GM18858 (cell line): Measurements from ENCODE around the gene NTMT2.
"Not testable (repeated sequence)": the region's sequence is repeated elsewhere in the genome, so short reads cannot be mapped to it uniquely, and the experiment has no call there.

Experiments used
- ATAC-seq: cut with Tn5 transposase; IDR thresholded peaks from one replicate; pipeline ENCODE4 v1.9.1; 2021; ENCODE audit not compliant: unreplicated experiment

NTMT2 gene

DNA sequence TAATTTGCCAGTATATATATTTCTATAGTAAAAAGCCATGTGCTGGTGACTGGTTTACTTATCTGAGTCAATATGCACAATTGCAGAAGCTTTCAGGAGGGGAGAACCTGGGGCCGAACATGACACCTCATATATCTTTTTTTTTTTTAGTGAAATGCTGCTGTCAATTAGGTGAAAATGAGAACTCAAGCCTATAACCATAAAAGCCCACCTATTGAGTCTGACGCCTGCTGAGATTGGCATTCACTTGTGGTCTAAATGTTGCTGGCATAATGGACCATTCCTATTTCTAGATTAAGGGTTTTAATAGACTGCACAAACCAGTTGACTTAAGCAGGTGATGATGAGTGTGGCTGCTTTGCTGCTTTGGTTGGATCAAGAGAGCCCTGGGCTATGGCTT, 10.8 kb downstream of the NTMT2 start:
- ATAC-seq, result no peak

DNA sequence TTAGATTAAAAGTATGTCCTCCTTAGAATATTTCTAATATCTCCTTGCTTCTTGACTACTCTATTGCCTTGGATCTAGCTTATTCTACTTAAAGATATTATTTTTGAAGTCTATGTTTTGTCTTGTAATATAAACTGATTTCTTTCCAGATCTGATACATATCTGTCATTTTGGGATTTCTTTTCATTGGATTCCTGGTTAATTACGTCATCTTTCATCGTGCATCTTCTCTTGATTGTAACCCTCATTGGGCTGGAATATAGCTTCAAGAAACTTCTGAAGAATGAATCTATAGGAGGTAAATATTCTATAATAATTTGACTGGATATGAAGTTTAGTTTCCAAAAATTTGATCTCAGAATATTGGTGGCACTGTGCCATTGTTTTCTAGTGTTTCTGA, 12.1 kb downstream of the NTMT2 start:
- no peak for ATAC-seq

DNA sequence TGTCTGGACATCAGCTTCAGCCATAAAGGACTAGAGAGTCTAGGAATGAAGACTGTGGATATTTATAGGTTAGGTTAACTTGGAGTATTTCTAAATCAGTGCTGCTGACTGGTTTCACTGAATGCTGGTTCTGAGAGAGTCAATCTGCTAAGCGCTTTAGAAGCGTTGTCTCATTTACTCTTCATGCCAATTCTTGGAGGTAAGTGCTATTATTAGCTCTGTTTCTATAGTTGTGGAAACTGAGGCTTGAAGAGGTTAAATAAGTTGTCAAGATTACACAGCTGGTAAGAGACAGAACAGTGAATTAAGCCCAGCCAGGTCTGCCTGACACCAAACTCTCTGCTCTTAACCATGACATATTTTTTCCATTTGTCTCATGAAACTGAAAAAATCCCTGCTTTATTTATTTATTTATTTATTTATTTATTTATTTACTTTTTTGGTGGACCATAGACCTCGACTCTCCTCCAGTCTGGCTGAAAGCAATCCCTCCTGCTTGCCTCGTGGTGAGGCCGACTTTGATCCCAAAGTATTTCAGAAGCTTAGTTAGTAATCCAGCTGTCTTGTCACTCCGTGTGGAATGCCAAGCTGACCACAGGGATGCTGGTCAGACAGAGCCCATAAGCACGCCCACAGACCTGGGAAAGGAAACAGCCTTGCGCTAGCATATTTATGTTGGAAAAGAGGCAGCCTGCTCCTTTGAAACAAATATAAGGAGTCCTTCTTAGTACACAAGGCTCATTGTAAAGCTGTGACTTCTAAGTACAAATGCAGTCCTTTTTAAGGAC, 16.9 kb downstream of the NTMT2 start:
- ATAC-seq, result no peak

DNA sequence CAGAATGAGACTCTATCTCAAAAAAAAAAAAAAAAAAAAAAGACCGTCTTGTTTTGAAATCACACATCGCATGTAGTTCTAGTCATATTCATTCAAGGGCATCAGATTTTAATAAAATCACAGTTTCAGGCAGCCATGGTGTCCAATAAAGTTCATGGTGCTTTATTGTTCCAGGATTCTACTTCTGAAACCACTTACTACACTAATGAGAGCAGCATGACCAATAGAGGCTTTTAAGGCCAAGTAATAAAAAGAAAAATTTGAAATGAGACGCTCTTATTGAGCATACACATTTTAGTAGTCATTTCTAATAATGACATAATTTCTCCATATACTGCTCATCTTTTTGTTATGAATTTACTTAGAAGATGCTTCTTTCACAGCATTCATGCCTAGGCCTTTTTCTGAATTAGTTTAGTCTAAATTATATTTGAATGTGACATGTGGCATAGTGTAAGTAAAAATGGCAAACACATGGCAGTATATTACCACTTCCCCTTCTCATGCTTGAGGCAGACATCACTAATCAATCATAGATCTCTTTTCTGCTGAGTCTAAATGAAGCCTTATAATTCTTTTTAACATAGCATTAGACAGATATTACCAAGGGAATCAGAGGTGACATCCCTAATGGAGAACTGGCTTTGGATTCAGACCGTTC, 18.5 kb downstream of the NTMT2 start:
- no peak for ATAC-seq

- no peak for ATAC-seq
Observed at GRCh38 chr1:170166518-170167180, 20.9 kb downstream of the NTMT2 start.

GRCh38 chr1:170168265-170168664, 22.5 kb downstream of the NTMT2 start:
- ATAC-seq, result no peak

DNA sequence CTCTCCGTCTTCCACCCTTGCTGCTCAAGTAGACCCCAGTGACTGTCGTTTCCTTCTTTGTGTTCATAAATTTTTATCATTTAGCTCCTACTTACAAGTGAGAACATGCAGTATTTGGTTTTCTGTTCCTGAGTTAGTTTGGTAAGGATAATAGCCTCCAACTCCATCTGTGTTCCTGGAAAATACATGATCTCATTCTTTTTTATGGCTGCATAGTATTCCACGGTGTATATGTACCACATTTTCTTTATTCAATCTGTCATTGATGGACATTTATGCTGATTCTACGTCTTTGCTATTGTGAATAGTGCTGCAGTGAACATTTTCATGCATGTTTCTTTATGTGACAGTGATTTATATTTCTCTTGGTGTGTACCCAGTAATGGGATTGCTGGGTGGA, 24.8 kb downstream of the NTMT2 start:
- ATAC-seq, result not testable (repeated sequence)

DNA sequence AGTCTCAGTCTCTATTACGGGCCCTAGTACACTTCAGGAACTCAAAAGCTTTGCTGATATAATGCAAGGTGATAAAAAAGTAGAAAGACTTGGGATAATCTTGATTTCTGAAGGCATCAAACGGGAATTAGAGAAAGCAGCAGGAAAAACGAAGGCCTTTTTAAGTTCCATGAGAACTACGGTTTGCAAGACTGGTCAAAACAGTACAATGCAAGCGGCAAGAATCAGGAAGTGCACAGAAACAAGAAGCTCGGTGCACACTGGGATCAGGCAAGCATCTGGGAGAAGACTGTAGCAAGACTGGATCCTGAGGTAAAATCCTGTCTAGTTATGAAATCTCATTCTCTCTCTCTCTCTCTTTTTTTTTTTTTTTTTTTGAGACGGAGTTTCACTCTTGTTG, 28.6 kb downstream of the NTMT2 start:
- no peak for ATAC-seq

DNA sequence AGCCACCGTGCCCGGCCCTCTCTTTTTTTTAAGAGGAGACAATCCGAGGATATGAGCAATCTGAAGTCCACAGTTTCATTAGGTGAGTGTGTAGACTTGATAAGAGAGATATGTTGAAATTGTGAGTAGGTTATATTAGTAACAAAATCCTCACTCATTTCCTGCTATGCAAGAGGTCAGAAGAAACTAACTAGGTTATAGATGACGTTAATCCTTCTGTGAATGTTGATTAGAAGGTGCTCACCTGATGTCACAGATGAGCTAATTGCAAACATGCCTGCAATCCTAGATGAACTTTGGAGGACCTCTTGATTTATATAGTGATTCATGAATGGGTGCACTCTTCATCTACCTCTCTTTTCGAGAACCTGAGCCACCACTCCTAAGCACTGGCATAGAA, 29.3 kb downstream of the NTMT2 start:
- ATAC-seq, result no peak

DNA sequence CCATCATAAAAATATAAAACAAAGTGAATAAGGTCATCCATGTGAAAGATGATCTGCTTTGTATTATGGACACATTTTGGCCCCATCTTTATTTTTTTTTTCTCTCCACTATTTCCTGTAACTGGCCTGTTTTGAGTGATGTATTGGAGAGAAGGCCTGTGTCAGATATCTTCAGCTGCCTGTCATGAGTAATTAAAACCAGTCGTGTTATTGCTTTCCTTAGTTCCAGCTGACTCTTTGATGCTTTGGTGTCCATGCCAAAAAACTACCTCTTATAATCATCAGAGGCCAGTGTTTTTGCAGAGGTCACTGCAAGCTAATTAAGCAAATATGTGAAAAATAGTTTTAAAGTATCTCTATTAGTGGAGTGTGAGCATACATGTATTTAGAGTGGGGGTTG, 29.7 kb downstream of the NTMT2 start:
- ATAC-seq, result no peak

GRCh38 chr1:170176772-170177171, 31.0 kb downstream of the NTMT2 start:
- no peak for ATAC-seq

- no peak for ATAC-seq
Observed at GRCh38 chr1:170182442-170182841, 36.7 kb downstream of the NTMT2 start.

GRCh38 chr1:170192546-170192945, 46.8 kb downstream of the NTMT2 start:
- ATAC-seq, result no peak

GRCh38 chr1:170194451-170194850, 48.7 kb downstream of the NTMT2 start:
- no peak for ATAC-seq

DNA sequence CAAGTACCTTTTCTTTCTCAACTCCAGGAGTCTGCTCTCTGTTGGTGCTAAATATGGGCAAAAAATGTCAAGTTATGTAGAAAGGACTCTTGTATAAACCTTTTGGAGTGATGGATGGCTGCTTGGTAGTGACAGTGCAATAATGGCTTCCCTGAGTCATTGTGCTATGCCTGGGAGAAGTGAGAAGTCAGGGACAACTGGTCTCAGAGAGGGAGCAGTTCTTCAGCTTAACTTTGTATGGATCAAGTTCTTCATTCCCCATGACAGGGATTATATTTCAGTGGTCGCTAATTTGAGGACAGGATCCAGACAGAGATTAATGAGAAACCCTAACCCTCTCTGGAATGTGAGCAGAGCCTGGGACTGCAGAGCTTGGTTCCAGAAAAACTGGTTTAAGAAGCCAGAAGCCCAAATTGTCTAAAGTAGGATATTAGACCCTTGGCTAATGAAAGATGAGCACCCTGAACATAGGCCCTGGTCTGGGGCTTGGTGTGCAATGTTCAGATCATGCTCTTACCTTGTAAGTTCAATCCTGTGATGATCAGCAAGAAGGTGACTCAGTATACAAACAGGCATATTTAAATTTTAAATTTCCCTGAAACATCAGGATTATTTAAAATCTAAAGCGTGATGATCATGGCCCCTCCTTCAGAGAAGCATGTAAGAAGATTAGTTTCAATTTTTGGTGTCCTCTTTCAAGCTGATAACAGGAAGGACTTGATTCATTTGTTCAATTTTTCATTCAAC, 50.9 kb downstream of the NTMT2 start:
- no peak for ATAC-seq

DNA sequence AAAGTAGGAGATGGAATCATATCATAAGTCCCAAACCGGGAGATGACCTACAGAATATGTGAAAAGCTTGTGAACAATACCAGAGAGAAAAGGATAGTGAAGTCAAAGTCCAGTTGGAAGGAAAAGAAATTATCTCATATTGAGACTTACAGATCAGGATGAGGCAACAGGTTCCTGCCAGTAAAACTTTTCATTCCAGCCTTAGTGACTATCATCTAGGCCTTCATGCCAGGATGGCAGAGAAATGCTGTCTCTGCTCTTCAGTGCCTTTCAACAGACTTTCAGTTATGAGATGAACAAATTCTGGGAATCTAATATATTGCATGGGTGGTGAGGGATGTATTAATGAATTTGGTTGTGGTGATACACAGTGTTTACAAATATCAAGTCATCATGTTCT, 52.3 kb downstream of the NTMT2 start:
- ATAC-seq, result no peak

DNA sequence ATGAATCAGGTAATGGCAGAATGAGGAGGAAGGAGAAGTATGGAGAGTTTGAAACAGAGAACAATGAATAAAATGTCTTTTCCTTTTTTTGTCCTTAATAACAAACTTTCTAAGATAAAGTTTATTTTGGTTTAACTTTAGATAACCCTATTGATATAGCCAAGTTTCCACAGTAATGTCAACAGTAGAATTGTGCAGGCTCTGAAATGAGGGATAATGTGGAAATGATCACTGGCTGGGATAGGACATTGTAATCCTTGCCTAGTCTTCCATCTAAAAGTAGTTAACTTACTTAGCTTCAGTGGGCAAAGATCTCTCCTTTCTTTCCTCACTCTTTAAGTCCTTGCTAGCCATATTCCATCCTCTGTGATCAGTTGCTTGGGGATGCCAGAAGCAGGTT, 52.8 kb downstream of the NTMT2 start:
- no peak for ATAC-seq

DNA sequence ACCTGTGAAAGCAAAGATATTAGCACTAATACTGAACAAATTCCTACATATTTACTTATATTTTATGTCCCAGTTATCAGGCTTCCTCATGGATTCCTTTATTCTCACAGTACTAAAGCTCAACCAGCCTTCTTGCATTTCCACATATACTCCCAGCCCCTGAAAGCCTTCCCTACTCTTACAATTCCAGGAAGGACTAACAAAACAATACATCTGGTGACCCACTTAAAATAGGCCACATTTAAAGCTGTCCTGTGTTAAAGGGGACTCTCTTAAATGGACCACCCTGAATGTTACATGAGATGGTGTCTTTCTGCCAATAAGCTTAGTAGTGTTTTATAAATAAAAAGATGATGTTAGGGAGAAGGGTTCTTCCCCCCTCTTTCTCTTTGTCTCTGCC, 54.4 kb downstream of the NTMT2 start:
- no peak for ATAC-seq

DNA sequence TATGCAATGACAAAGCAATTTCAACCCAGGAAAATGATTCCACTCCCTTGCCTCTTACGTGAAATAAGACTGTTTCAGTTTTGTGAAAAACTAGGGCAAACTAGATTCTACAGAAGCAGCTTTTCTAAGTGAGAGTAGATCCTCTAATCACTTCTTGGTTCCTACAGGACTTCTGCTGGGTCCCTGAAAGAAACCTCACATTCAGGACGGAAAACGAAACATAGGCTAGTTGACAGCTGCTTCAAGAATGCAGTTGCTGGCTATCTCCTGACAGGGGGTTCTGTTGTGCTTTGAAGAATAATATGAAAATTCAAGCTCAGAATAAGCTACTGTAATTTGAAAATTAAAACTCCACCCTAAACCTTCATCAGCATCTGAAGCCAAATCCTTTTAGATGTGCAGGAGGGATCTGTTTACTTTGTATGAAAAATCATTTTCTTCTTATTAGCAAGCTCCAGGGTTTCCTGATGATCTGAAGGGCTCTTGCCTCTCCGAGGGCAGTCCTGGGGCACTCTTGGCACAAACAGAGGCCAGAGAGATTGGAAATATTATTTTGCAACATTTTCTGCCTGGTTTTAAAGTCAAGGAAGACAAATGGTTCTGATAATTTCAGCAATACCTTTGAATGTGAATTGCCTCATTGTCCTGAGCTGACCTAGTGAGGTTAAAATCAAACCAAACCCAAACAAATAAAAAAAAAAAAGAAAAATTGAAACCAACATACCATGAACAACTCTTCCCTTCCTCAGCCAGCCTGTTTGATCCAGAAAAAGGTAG, 55.0 kb downstream of the NTMT2 start:
- ATAC-seq, result no peak

- ATAC-seq, result no peak
Observed at GRCh38 chr1:170203693-170204092, 57.9 kb downstream of the NTMT2 start.

DNA sequence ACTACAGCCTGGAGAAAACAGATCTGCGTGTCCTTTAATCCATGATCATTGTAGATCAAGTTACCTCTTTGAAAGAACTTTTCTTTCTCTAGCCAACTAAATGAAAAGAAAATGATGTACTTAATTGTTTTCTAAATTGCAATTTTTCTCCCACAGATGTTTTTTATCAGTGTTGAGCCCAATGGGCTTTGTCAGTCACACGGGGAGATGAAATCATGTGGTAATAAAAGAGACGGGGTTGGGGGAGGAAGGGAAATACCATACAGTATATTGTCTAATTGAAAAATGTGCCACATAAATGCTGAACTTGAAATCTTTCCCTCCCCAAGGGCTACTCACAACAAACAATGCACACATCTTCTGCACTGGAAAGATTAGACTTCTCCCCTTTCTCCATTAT, 58.4 kb downstream of the NTMT2 start:
- no peak for ATAC-seq
